ENCODE data around the gene ANTXR2. TPM values are rescaled to one million over a fixed set of nuclear protein-coding genes. Genes with fewer than 3 reads are reported as not detected.

Gene ANTXR2
- total and polyA plus RNA-seq, 2 of the 13 experiments (the other 11 are each of a cell fraction or from before 2014, with no cell fraction given) = 4.6 to 14.5 TPM

- no peak overlapping the region for H3K4me2 ChIP-seq (ENCODE audit: low read depth, low read length)
- FAIRE-seq (no peak), ATAC-seq (no peak), DNase-seq (ENCODE audit: low spot score) (no peak)
- 0% methylated on average over 1 of the region's 1 CpG for WGBS (ENCODE audit: low lambda C conversion rate)
- H2AFZ ChIP-seq (ENCODE audit: low read length) = no peak overlapping the region
- H3K4me1 ChIP-seq (ENCODE audit: insufficient read depth, low read length) = no peaks in the 10 kb centered on the region
- ChIA-PET POLR2A (no interaction called here), CTCF (ENCODE audit: low intra/inter-chr PET ratio, low total read pairs) (no interaction called here)
- H3K79me2 ChIP-seq (ENCODE audit: insufficient read depth, low read length) = no peaks in the 10 kb centered on the region
- H3K27me3 ChIP-seq (ENCODE audit: control insufficient read depth in 1 of 2, insufficient read depth in 2 of 2, low read length in 2 of 2) = no peaks in the 10 kb centered on the region
- TF ChIP-seq ATF7-NPFF (CRISPR knock-in tag; IDR thresholded peaks at IDR 0.05; ENCODE audit: low read depth) (no peak), ZNF138 (CRISPR knock-in tag; IDR thresholded peaks at IDR 0.05; ENCODE audit: low read depth) (no peak), NFYC (CRISPR knock-in tag; IDR thresholded peaks at IDR 0.05) (no peak), DNMT3B (CRISPR knock-in tag; conservative IDR thresholded peaks at IDR 0.05) (no peak), ZNF263 (CRISPR knock-in tag; IDR thresholded peaks at IDR 0.05) (no peak), ZNF850 (CRISPR knock-in tag; conservative IDR thresholded peaks at IDR 0.05) (no peak), ZNF598 (CRISPR knock-in tag; IDR thresholded peaks at IDR 0.05; ENCODE audit: borderline replicate concordance) (no peak), USF2 (IDR thresholded peaks at IDR 0.05; ENCODE audit: low read depth, low read length) (no peak), USF2 (CRISPR knock-in tag; IDR thresholded peaks at IDR 0.05; ENCODE audit: borderline replicate concordance) (no peak), ZNF883 (CRISPR knock-in tag; IDR thresholded peaks at IDR 0.05; ENCODE audit: not compliant biosample characterization) (no peak), NONO (IDR thresholded peaks at IDR 0.05) (no peak), NONO (CRISPR knock-in tag; conservative IDR thresholded peaks at IDR 0.05) (no peak), ZNF343 (CRISPR knock-in tag; IDR thresholded peaks at IDR 0.05) (no peak), WIZ (CRISPR knock-in tag; IDR thresholded peaks at IDR 0.05) (no peak), ZNF780A (CRISPR knock-in tag; IDR thresholded peaks at IDR 0.05) (no peak), EZH2 (conservative IDR thresholded peaks at IDR 0.05; ENCODE audit: low read depth, low read length) (no peak)
- no TSS peak for BruUV-seq (replicated peaks)
- in situ Hi-C loops (cut with HindIII; ENCODE audit: extremely low pct_ligation_motif_present, low pct_unique_long_range_greater_than_20kb) = no loop called here
- peaks cover 14% of the 10 kb centered on the region; the same call in 1 of the 2 replicates for H3K9me3 ChIP-seq (ENCODE audit: low read length)
- no peak overlapping the region for H3K9ac ChIP-seq (ENCODE audit: insufficient read depth, low read depth, low read length)
- no peak overlapping the region for H3K4me3 ChIP-seq (replicated peaks in 1 of 3; ENCODE audit: insufficient read depth in 1 of 3, low read depth in 2 of 3, low read length in 3 of 3)
- no peaks in the 10 kb centered on the region for H3K36me3 ChIP-seq (replicated peaks in 1 of 2; ENCODE audit: control insufficient read depth in 1 of 2, insufficient read depth in 2 of 2, low read length in 2 of 2)
- H3K27ac ChIP-seq (ENCODE audit: extremely low read length, insufficient read depth, low read length) = no peak overlapping the region
- no peaks in the 10 kb centered on the region for H4K20me1 ChIP-seq (ENCODE audit: insufficient read depth, low read length)
- intact Hi-C loops (cut with micrococcal nuclease; ENCODE audit: unreplicated experiment) = no loop called here
These were observed 31.9 kb upstream of the ANTXR2 start for GRCh38 chr4:80104927-80105326.

Measured in HepG2 (cell line).